ENCODE results near the gene CCNB3. TPM values are rescaled to one million over a fixed set of nuclear protein-coding genes. Genes with fewer than 3 reads are reported as not detected.

CCNB3 gene
- total RNA-seq, 1 donor from 2014 or later = 0.47 TPM

DNA sequence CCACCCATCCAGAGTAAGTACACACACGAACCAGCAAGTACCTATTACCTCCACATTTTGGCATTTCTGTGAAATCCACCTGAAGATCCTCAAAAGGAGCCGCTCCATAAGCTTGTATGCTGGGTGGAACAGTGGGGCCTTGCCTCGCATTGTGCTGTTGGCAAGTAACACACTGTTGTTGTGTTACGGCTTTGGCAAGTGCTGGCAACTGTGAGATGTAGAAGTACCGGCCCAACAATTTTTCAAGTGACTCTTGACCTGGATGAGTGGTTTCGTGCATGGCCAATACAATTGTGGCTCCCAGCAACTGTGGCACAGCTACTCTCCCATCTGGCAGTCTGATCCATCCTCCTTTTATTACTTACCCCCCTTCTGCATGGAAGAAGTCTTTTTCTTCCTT is 128.7 kb downstream of the CCNB3 start:
- no peak for DNase-seq (ENCODE audit: extremely low read depth, low read depth, low spot score)

- DNase-seq (ENCODE audit: extremely low read depth, low read depth, low spot score) = no peak
These were observed 139.4 kb downstream of the CCNB3 start for GRCh38 chrX:50343917-50344316.

GRCh38 chrX:50372966-50373365 is 168.4 kb downstream of the CCNB3 start:
- no peak for DNase-seq (ENCODE audit: extremely low read depth, low read depth, low spot score)

- DNase-seq (ENCODE audit: extremely low read depth, low read depth, low spot score) = no peak
These were observed 171.1 kb downstream of the CCNB3 start for GRCh38 chrX:50375481-50376267.

DNA sequence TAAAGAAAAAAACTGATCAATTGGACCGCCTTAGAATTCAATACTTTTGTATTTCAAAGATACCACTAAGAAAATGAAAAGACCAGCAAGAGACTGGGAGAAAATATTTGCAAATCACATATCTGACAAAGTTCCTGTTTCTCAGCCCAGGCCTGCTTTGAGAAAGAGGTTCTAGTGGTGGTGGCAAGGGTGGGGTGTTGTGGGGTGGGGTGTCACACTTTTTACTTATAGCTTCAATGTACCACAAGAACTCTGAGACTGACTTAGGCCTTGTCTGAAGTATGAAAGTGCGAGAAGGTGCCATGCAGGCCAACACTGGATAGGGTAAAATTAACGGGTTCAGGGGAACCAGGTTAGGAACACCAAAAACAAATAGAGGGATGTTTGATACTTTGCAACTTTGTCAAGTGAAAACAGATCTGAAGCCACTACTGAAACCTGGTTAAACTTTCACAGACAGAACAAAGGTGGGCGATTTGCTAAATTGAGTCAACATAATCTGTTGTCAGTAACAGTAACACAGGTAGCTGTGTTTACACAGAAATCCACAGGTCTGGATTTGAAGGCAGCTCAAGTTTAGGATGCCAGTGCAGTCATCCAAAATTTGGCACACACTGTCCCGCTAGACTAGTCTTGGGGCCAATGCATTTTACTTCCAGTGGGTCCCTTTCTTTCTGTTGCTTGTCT is 177.3 kb downstream of the CCNB3 start:
- no peak for DNase-seq (ENCODE audit: extremely low read depth, low read depth, low spot score)

DNA sequence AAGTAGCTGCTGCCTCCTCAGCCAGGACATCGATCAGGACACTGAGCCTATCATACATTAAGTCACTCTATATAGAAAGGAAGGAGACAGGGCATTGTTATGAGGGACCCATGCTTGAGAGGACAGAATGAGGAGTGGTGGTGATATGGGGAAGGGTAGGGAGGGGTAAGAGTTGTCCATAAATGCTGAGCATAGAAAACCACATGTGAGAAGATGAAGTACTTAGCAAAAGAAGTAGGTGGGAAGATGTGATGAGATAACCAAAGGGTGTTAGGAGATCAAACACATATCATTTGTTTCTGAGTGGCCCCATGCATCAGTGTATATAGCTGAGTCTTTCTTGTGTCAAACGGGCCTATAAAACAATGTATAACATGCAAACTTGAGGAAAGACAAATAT is 182.0 kb downstream of the CCNB3 start:
- DNase-seq (ENCODE audit: extremely low read depth, low read depth, low spot score) = no peak

DNA sequence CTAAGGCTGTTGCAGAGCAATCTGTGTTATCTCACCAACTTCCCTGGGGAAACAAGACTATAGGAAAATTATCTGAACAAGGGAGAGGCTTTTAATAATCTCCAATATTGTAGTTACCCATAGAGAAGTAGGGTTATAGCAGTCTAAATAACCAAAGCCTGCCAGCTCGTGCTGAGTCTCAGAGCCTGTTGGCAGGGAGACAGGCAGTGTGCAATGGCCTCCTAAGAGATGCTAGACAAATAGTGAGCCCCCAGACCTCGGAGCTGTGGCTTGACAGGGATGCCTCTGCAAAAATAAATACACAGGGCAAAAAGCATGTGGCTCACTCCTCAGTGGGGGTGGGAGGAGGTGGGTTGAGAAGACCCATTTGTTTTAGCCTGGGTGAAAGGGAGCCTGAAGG is 189.3 kb downstream of the CCNB3 start:
- no peak for DNase-seq (ENCODE audit: extremely low read depth, low read depth, low spot score)

Other genes starting within 250 kb of the CCNB3 start
- gene AKAP4, start 3.8 kb upstream of the CCNB3 start, total RNA-seq = not detected in 2 replicates

Data from glomerular endothelial cell (primary cell).